GM23338 (cell line): ENCODE results near the gene CHD9NB. TPM values are rescaled to one million over a fixed set of nuclear protein-coding genes. Genes with fewer than 3 reads are reported as not detected.
A peak's percentile ranks its signal among the peaks of the same experiment; 100 is the strongest.

Source experiments
- ATAC-seq: fragments of 200-7000 bp; cut with Tn5 transposase; 3 replicates; pipeline ENCODE4 v1.9.1; 2020
- DNase-seq: peaks from one replicate; pipeline ENCODE4 v3.0.0-alpha.2; 2015; ENCODE audit warnings: low spot score
- H2AFZ ChIP-seq: fragments of 200-600 bp; sonication (generic); 2 replicates; pipeline ENCODE4 v1.8.0; 2016; ENCODE audit warnings: antibody characterized with exemption, mild to moderate bottlenecking, moderate library complexity
- H3F3A ChIP-seq: fragments of 200-600 bp; sonication (generic); replicated peaks from 2 replicates; pipeline ENCODE4 v1.8.0; 2017; ENCODE audit warnings: antibody characterized with exemption, mixed run types, low read depth
- H3K27ac ChIP-seq: fragments of 200-600 bp; sonication (generic); 2 replicates; pipeline ENCODE4 v1.6.1; 2016; ENCODE audit warnings: low read depth
- H3K27me3 ChIP-seq: fragments of 200-600 bp; sonication (generic); 2 replicates; pipeline ENCODE4 v1.8.0; 2016; ENCODE audit warnings: mild to moderate bottlenecking, mixed run types, moderate library complexity; ENCODE audit not compliant: insufficient read depth
- H3K36me3 ChIP-seq: fragments of 200-600 bp; sonication (generic); 2 replicates; pipeline ENCODE4 v1.8.0; 2016; ENCODE audit warnings: mild to moderate bottlenecking; ENCODE audit not compliant: insufficient read depth
- H3K4me1 ChIP-seq: fragments of 200-600 bp; sonication (generic); 2 replicates; pipeline ENCODE4 v1.8.0; 2016; ENCODE audit warnings: mild to moderate bottlenecking, moderate library complexity; ENCODE audit not compliant: insufficient read depth
- H3K4me2 ChIP-seq: fragments of 200-600 bp; sonication (generic); 2 replicates; pipeline ENCODE4 v1.7.1; 2017; ENCODE audit warnings: mixed run types
- H3K4me3 ChIP-seq: fragments of 200-600 bp; sonication (generic); 2 replicates; pipeline ENCODE4 v1.6.1; 2016; ENCODE audit warnings: mixed run types
- H3K79me2 ChIP-seq: fragments of 200-600 bp; sonication (generic); replicated peaks from 2 replicates; pipeline ENCODE4 v1.8.0; 2017; ENCODE audit warnings: mild to moderate bottlenecking; ENCODE audit not compliant: insufficient read depth
- H3K9me2 ChIP-seq: fragments of 200-600 bp; sonication (generic); 2 replicates; pipeline ENCODE4 v1.8.0; 2017; ENCODE audit not compliant: insufficient read depth
- H4K20me1 ChIP-seq: fragments of 200-600 bp; sonication (generic); replicated peaks from 2 replicates; pipeline ENCODE4 v1.8.0; 2017; ENCODE audit warnings: mild to moderate bottlenecking; ENCODE audit not compliant: insufficient read depth
- H3K27ac Mint-ChIP-seq: 2 replicates; pipeline ENCODE4 v1.8.0; 2020; ENCODE audit warnings: inconsistent platforms, mild to moderate bottlenecking, moderate library complexity, mixed read lengths
- H3K27me3 Mint-ChIP-seq: 3 replicates; pipeline ENCODE4 v1.8.0; 2022; ENCODE audit warnings: low read depth, mild to moderate bottlenecking, moderate library complexity, mixed read lengths, inconsistent platforms; ENCODE audit not compliant: insufficient read depth, poor library complexity
- H3K36me3 Mint-ChIP-seq: 3 replicates; pipeline ENCODE4 v1.8.0; 2021; ENCODE audit warnings: low read depth, mild to moderate bottlenecking, inconsistent platforms, moderate library complexity, mixed read lengths
- H3K4me1 Mint-ChIP-seq: 3 replicates; pipeline ENCODE4 v1.8.0; 2020; ENCODE audit warnings: mild to moderate bottlenecking, inconsistent platforms, mixed read lengths
- H3K4me3 Mint-ChIP-seq: 3 replicates; pipeline ENCODE4 v1.8.0; 2021; ENCODE audit warnings: moderate library complexity, mild to moderate bottlenecking, inconsistent platforms, mixed read lengths
- H3K9me3 Mint-ChIP-seq: 3 replicates; pipeline ENCODE4 v1.8.0; 2020; ENCODE audit warnings: moderate library complexity, mild to moderate bottlenecking, inconsistent platforms, mixed read lengths
- CREB1 ChIP-seq: fragments of 250-450 bp; sonication (Bioruptor Pico); IDR thresholded peaks from 2 replicates; pipeline ENCODE4 v1.5.0; 2020; ENCODE audit warnings: low read depth, mild to moderate bottlenecking, moderate library complexity
- ETS1 ChIP-seq: IDR thresholded peaks from 2 replicates; pipeline ENCODE4 v1.6.1; 2016; ENCODE audit warnings: antibody characterized with exemption
- EZH2 ChIP-seq: fragments of 200-600 bp; sonication (generic); IDR thresholded peaks from one replicate; pipeline ENCODE4 v1.8.0; 2017; ENCODE audit warnings: antibody characterized with exemption, mild to moderate bottlenecking, low read depth; ENCODE audit not compliant: unreplicated experiment
- EZH2phosphoT487 ChIP-seq: fragments of 200-600 bp; sonication (generic); IDR thresholded peaks from one replicate; pipeline ENCODE4 v1.8.1; 2018; ENCODE audit warnings: antibody characterized with exemption; ENCODE audit not compliant: unreplicated experiment
- JUNB ChIP-seq: IDR thresholded peaks from one replicate; pipeline ENCODE4 v1.6.1; 2016; ENCODE audit warnings: antibody characterized with exemption; ENCODE audit not compliant: unreplicated experiment
- POLR2AphosphoS5 ChIP-seq: IDR thresholded peaks from 2 replicates; pipeline ENCODE4 v1.6.1; 2016; ENCODE audit warnings: antibody characterized with exemption, low read depth
- REST ChIP-seq: IDR thresholded peaks from one replicate; pipeline ENCODE4 v1.6.1; 2018; ENCODE audit warnings: antibody characterized with exemption; ENCODE audit not compliant: unreplicated experiment
- STAT1 ChIP-seq: IDR thresholded peaks from one replicate; pipeline ENCODE4 v1.6.1; 2016; ENCODE audit warnings: antibody characterized with exemption; ENCODE audit not compliant: unreplicated experiment
- ZNF331 ChIP-seq: fragments of 250-450 bp; sonication (Bioruptor Pico); IDR thresholded peaks from 2 replicates; pipeline ENCODE4 v1.5.0; 2020; ENCODE audit warnings: low read depth, mild to moderate bottlenecking, moderate library complexity
- ZNF462 ChIP-seq: fragments of 250-450 bp; sonication (Bioruptor Pico); IDR thresholded peaks from 2 replicates; pipeline ENCODE4 v1.5.0; 2020; ENCODE audit warnings: mild to moderate bottlenecking, moderate library complexity
- polyA plus RNA-seq: library from polyadenylated mRNA; unstranded; fragments of >200 nt; fragmentation: Nextera tagmentation; extraction: Ambion mirVana; gene quantifications from 2 replicates; pipeline ENCODE4 v1.2.1, GENCODE V29; 2016
- total RNA-seq: library from RNA; depleted of rRNA; stranded (reverse); fragments of >200 nt; shearing (Covaris generic); gene quantifications from 2 replicates; pipeline ENCODE4 v1.2.3, GENCODE V29; 2014

Gene CHD9NB
- total and polyA plus RNA-seq, 2 experiments from 2014 or later = 1.7 to 4.2 TPM

- Mint-ChIP-seq H3K27ac (no peak overlapping the region), H3K4me1 (peaks cover 62% of the 10 kb centered on the region), H3K27me3 (peaks cover 8% of the 10 kb centered on the region)
Measured at GRCh38 chr16:53082509-53082908, 29.8 kb upstream of the CHD9NB start.

More at GRCh38 chr16:53082509-53082908, 29.8 kb upstream of the CHD9NB start:
- no peak overlapping the region for H2AFZ ChIP-seq
- TF ChIP-seq ZNF462 (CRISPR knock-in tag) (no peak), STAT1 (no peak), CREB1 (CRISPR knock-in tag) (no peak), ETS1 (no peak), REST (no peak), EZH2phosphoT487 (no peak), ZNF331 (CRISPR knock-in tag) (no peak), JUNB (no peak), POLR2AphosphoS5 (no peak), EZH2 (no peak)
- 0 out of 2 replicates have a peak, but pooled peaks cover 10% of the 10 kb centered on the region for H3K9me2 ChIP-seq
- no peaks in the 10 kb centered on the region for H3K36me3 ChIP-seq
- H3F3A ChIP-seq = no peaks in the 10 kb centered on the region
- no peaks in the 10 kb centered on the region for H4K20me1 ChIP-seq
- H3K9me3 Mint-ChIP-seq = peaks cover 6% of the 10 kb centered on the region; the same call in 1 of the 3 replicates
- no peak overlapping the region for H3K4me3 Mint-ChIP-seq
- H3K36me3 Mint-ChIP-seq = peaks cover 13% of the 10 kb centered on the region
- peak overlapping the region; percentile 48; the same call in 1 of the 2 replicates for H3K4me2 ChIP-seq
- DNase-seq (no peak), ATAC-seq (no peak)
- H3K27me3 ChIP-seq = no peaks in the 10 kb centered on the region
- H3K4me3 ChIP-seq = no peak overlapping the region
- peaks cover 27% of the 10 kb centered on the region for H3K79me2 ChIP-seq
- H3K4me1 ChIP-seq = peaks cover 62% of the 10 kb centered on the region
- H3K27ac ChIP-seq = peak overlapping the region; percentile 65; the same call in 1 of the 2 replicates
